HG03066 (cell line): ENCODE measurements around the gene LMNTD1.

Experiments used
- ATAC-seq: cut with Tn5 transposase; IDR thresholded peaks from one replicate; pipeline ENCODE4 v1.9.1; 2021; ENCODE audit warnings: low read depth; ENCODE audit not compliant: unreplicated experiment

Gene LMNTD1

GRCh38 chr12:25557830-25558436 lies 4.8 kb upstream of the LMNTD1 start:
- ATAC-seq, result no peak

GRCh38 chr12:25556153-25556552 lies 3.1 kb upstream of the LMNTD1 start:
- no peak for ATAC-seq

- ATAC-seq, result no peak
These were observed 402 bp downstream of the LMNTD1 start for GRCh38 chr12:25552681-25553080.

- no peak for ATAC-seq
These were observed 2.9 kb downstream of the LMNTD1 start for GRCh38 chr12:25550186-25550585.

- ATAC-seq, result no peak
These were observed 4.0 kb downstream of the LMNTD1 start for GRCh38 chr12:25549120-25549519.

GRCh38 chr12:25546318-25546717 lies 6.8 kb downstream of the LMNTD1 start:
- no peak for ATAC-seq

- no peak for ATAC-seq
These were observed 19.9 kb downstream of the LMNTD1 start for GRCh38 chr12:25533150-25533549.

GRCh38 chr12:25531502-25532052 lies 21.5 kb downstream of the LMNTD1 start:
- ATAC-seq, result no peak

GRCh38 chr12:25529738-25530137 lies 23.3 kb downstream of the LMNTD1 start:
- no peak for ATAC-seq

GRCh38 chr12:25526778-25527177 lies 26.3 kb downstream of the LMNTD1 start:
- ATAC-seq, result no peak

- ATAC-seq, result no peak
These were observed 28.7 kb downstream of the LMNTD1 start for GRCh38 chr12:25524366-25524765.

- ATAC-seq, result no peak
These were observed 31.3 kb downstream of the LMNTD1 start for GRCh38 chr12:25521625-25522256.

GRCh38 chr12:25518512-25518911 lies 34.6 kb downstream of the LMNTD1 start:
- ATAC-seq, result no peak

- no peak for ATAC-seq
These were observed 48.3 kb downstream of the LMNTD1 start for GRCh38 chr12:25504744-25505143.

- no peak for ATAC-seq
These were observed 49.4 kb downstream of the LMNTD1 start for GRCh38 chr12:25503666-25504065.

- no peak for ATAC-seq
These were observed 50.5 kb downstream of the LMNTD1 start for GRCh38 chr12:25502596-25502995.

- ATAC-seq, result no peak
These were observed 51.0 kb downstream of the LMNTD1 start for GRCh38 chr12:25502118-25502517.

GRCh38 chr12:25501549-25501948 lies 51.5 kb downstream of the LMNTD1 start:
- ATAC-seq, result no peak

- ATAC-seq, result no peak
These were observed 52.4 kb downstream of the LMNTD1 start for GRCh38 chr12:25500651-25501050.

GRCh38 chr12:25497021-25497420 lies 56.1 kb downstream of the LMNTD1 start:
- ATAC-seq, result no peak

GRCh38 chr12:25496098-25496587 lies 56.9 kb downstream of the LMNTD1 start:
- no peak for ATAC-seq
